SJSA1 (cell line): ENCODE measurements around the gene OVAAL. TPM values are rescaled to one million over a fixed set of nuclear protein-coding genes. Genes with fewer than 3 reads are reported as not detected.
"Not testable (repeated sequence)": the region's sequence is repeated elsewhere in the genome, so short reads cannot be mapped to it uniquely, and the experiment has no call there.

Experiments
- DNase-seq, 2 experiments: peaks; one replicate each; pipeline ENCODE4 v3.0.0-alpha.2; 2015 to 2020; ENCODE audit warnings: low spot score in 2 of 2, low read depth in 1 of 2
- H3K27ac ChIP-seq: fragments of 250-450 bp; sonication (Bioruptor Pico); 2 replicates; pipeline ENCODE4 v1.5.1; 2020; ENCODE audit warnings: mild to moderate bottlenecking, moderate library complexity
- H3K27me3 ChIP-seq: fragments of 250-450 bp; sonication (Bioruptor Pico); replicated peaks from 2 replicates; pipeline ENCODE4 v1.5.1; 2020; ENCODE audit warnings: mild to moderate bottlenecking, moderate library complexity
- H3K36me3 ChIP-seq: fragments of 250-450 bp; sonication (Bioruptor Pico); 2 replicates; pipeline ENCODE4 v1.5.1; 2020; ENCODE audit warnings: mild to moderate bottlenecking
- H3K4me1 ChIP-seq: fragments of 250-450 bp; sonication (Bioruptor Pico); replicated peaks from 2 replicates; pipeline ENCODE4 v1.6.1; 2021; ENCODE audit warnings: mild to moderate bottlenecking
- H3K4me3 ChIP-seq: fragments of 250-450 bp; sonication (Bioruptor Pico); 2 replicates; pipeline ENCODE4 v1.5.1; 2020; ENCODE audit warnings: mild to moderate bottlenecking
- H3K9me3 ChIP-seq: fragments of 250-450 bp; sonication (Bioruptor Pico); replicated peaks from 2 replicates; pipeline ENCODE4 v1.5.1; 2020; ENCODE audit warnings: mild to moderate bottlenecking
- total RNA-seq: library from RNA; depleted of rRNA; stranded (reverse); fragments of >200 nt; shearing (Covaris generic); gene quantifications from 2 replicates; pipeline ENCODE4 v1.2.3, GENCODE V29; 2014

The OVAAL gene
- total RNA-seq, 1 experiment from 2014 or later: not detected

- not testable (repeated sequence) for H3K4me1 ChIP-seq, H3K4me3 ChIP-seq, DNase-seq
Measured at GRCh38 chr1:180549770-180550169, 9.0 kb upstream of the OVAAL start.

GRCh38 chr1:180550241-180550640 lies 8.5 kb upstream of the OVAAL start:
- Histone ChIP-seq H3K36me3 (no peaks in the 10 kb centered on the region), H3K4me1 (no peaks in the 10 kb centered on the region), H3K4me3 (no peak overlapping the region), H3K27me3 (no peaks in the 10 kb centered on the region), H3K9me3 (no peaks in the 10 kb centered on the region), H3K27ac (no peak overlapping the region)
- no peak for DNase-seq

More at GRCh38 chr1:180549770-180550169, 9.0 kb upstream of the OVAAL start:
- H3K36me3 ChIP-seq, H3K27me3 ChIP-seq, H3K9me3 ChIP-seq, H3K27ac ChIP-seq: not testable (repeated sequence)

GRCh38 chr1:180551997-180552396 lies 6.8 kb upstream of the OVAAL start:
- no peak for DNase-seq
- Histone ChIP-seq H3K27me3 (no peaks in the 10 kb centered on the region), H3K4me1 (no peaks in the 10 kb centered on the region), H3K4me3 (no peak overlapping the region), H3K36me3 (no peaks in the 10 kb centered on the region), H3K9me3 (no peaks in the 10 kb centered on the region), H3K27ac (no peak overlapping the region)

- H3K4me3 ChIP-seq, H3K4me1 ChIP-seq, H3K9me3 ChIP-seq, H3K36me3 ChIP-seq, H3K27ac ChIP-seq, H3K27me3 ChIP-seq, DNase-seq: not testable (repeated sequence)
Measured at GRCh38 chr1:180553046-180553445, 5.7 kb upstream of the OVAAL start.

DNA sequence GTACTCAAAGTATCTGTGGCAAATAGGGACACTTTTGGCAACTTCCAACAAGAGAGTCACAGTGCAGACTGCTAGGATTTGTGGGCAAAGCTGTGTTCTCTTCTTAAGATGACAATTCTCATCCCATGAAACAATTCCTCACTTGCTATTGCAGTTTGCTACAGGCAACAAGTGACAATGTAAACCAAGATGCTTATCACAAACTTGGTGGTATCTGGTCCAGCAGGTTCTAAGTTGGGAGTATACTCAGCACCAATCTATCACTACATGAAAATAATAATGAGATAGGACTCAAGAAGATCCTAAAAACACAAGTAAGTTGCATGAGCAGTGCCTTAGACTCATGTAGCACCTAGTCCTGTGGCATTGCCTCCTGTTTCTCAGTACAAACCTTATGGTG lies 3.4 kb upstream of the OVAAL start:
- Histone ChIP-seq H3K4me3 (no peak overlapping the region), H3K27ac (no peak overlapping the region), H3K9me3 (no peaks in the 10 kb centered on the region), H3K36me3 (no peaks in the 10 kb centered on the region), H3K4me1 (peaks cover 6% of the 10 kb centered on the region), H3K27me3 (no peaks in the 10 kb centered on the region)
- DNase-seq: no peak

GRCh38 chr1:180560200-180560867 lies 1.6 kb downstream of the OVAAL start:
- Histone ChIP-seq H3K9me3 (no peaks in the 10 kb centered on the region), H3K4me3 (no peak overlapping the region), H3K36me3 (no peaks in the 10 kb centered on the region), H3K27ac (peak overlapping the region; percentile 3), H3K27me3 (no peaks in the 10 kb centered on the region), H3K4me1 (peaks cover 28% of the 10 kb centered on the region)
- DNase-seq: no peak

- H3K27ac ChIP-seq: 0 out of 2 replicates have a peak overlapping the region, but pooled peaks have one; percentile 3
Measured at GRCh38 chr1:180560868-180561600, 2.3 kb downstream of the OVAAL start.

DNA sequence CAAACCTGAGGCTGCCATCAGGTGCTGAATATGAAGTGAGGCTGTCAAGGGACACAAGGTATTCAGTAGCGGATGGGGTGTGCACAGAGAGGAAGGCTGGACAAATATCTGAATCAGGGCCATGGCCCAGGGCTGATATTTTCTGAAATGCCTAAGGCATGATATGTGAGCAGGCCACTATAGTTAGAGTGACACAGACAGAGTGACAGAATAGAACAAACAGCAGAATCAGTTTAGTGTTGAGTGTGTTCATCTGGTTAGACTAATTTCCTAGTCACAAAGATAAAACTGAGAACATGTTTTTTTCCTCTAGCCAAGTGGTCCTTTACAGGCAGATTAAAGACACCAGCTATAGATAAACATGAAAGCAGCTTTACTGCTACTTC lies 3.9 kb downstream of the OVAAL start:
- H3K36me3 ChIP-seq: no peaks in the 10 kb centered on the region
- peaks cover 38% of the 10 kb centered on the region for H3K4me1 ChIP-seq
- no peak for DNase-seq
- no peaks in the 10 kb centered on the region for H3K27me3 ChIP-seq
- no peaks in the 10 kb centered on the region for H3K9me3 ChIP-seq
- no peak overlapping the region for H3K27ac ChIP-seq
- no peak overlapping the region for H3K4me3 ChIP-seq

More at GRCh38 chr1:180560868-180561600, 2.3 kb downstream of the OVAAL start:
- H3K27me3 ChIP-seq: no peaks in the 10 kb centered on the region
- H3K4me1 ChIP-seq: peaks cover 34% of the 10 kb centered on the region
- H3K36me3 ChIP-seq: no peaks in the 10 kb centered on the region
- H3K4me3 ChIP-seq: no peak overlapping the region
- no peaks in the 10 kb centered on the region for H3K9me3 ChIP-seq
- DNase-seq: peak in 1 of 2 experiments; percentile 13

- DNase-seq: peak in 1 of 2 experiments; percentile 41
- Histone ChIP-seq H3K9me3 (no peaks in the 10 kb centered on the region), H3K4me3 (no peak overlapping the region), H3K4me1 (peaks cover 38% of the 10 kb centered on the region), H3K27ac (peak overlapping the region; percentile 24; the same call in 1 of the 2 replicates), H3K36me3 (no peaks in the 10 kb centered on the region), H3K27me3 (no peaks in the 10 kb centered on the region)
Measured at GRCh38 chr1:180563026-180563827, 4.5 kb downstream of the OVAAL start.

- Histone ChIP-seq H3K27me3 (no peaks in the 10 kb centered on the region), H3K4me1 (peaks cover 34% of the 10 kb centered on the region), H3K4me3 (no peak overlapping the region), H3K36me3 (no peaks in the 10 kb centered on the region), H3K9me3 (no peaks in the 10 kb centered on the region), H3K27ac (no peak overlapping the region)
- DNase-seq: no peak
Measured at GRCh38 chr1:180565121-180565871, 6.5 kb downstream of the OVAAL start.

DNA sequence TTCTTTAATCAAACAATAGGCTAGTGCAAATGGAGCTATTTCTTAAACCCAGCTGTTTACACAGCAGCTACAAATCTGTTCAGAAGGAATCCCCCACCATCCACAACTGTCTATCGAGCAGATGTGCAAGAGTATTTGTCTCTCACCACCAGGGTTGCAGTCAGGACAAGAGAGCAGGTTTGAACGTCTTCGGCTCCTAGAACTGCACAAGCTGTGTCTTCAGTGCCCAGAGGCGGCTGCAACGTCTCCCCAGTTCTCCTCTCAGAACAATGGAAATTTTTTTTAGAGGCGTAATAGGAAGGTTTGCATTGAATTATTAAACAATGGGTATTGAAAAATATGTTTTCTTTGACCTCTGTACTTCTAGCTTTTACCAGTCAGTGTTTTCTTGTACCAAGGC lies 7.3 kb downstream of the OVAAL start:
- no peaks in the 10 kb centered on the region for H3K36me3 ChIP-seq
- H3K27me3 ChIP-seq: no peaks in the 10 kb centered on the region
- no peak overlapping the region for H3K4me3 ChIP-seq
- no peaks in the 10 kb centered on the region for H3K9me3 ChIP-seq
- no peak for DNase-seq
- peaks cover 26% of the 10 kb centered on the region for H3K4me1 ChIP-seq
- H3K27ac ChIP-seq: no peak overlapping the region

- H3K27me3 ChIP-seq: no peaks in the 10 kb centered on the region
- no peak overlapping the region for H3K4me3 ChIP-seq
- no peaks in the 10 kb centered on the region for H3K9me3 ChIP-seq
- H3K4me1 ChIP-seq: peaks cover 22% of the 10 kb centered on the region
- H3K36me3 ChIP-seq: no peaks in the 10 kb centered on the region
- DNase-seq: no peak
- no peak overlapping the region for H3K27ac ChIP-seq
Measured at GRCh38 chr1:180566495-180566894, 7.7 kb downstream of the OVAAL start.

DNA sequence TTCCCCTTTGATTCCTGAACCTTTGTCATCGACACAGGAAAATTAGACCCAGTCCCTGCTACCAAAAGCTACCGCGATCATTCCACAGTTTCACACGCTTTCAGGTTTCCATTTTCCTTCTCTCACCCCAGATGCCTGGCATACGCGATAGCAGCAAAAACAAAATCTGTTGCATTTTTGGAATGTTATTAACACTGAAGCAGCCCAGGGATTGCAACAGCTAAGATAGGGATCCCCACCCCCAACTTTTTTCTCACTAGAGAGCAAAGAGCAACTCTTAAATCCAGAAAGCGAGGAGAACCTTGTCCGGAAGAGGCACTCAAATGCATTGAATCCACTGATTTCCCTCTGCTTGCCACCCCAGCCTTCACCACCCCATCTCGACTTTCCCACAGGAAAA lies 8.9 kb downstream of the OVAAL start:
- Histone ChIP-seq H3K27me3 (no peaks in the 10 kb centered on the region), H3K4me1 (peaks cover 18% of the 10 kb centered on the region), H3K36me3 (no peaks in the 10 kb centered on the region), H3K4me3 (no peak overlapping the region), H3K27ac (no peak overlapping the region), H3K9me3 (no peaks in the 10 kb centered on the region)
- DNase-seq: no peak
